ENCODE measurements around the gene LIN7C.

DNA sequence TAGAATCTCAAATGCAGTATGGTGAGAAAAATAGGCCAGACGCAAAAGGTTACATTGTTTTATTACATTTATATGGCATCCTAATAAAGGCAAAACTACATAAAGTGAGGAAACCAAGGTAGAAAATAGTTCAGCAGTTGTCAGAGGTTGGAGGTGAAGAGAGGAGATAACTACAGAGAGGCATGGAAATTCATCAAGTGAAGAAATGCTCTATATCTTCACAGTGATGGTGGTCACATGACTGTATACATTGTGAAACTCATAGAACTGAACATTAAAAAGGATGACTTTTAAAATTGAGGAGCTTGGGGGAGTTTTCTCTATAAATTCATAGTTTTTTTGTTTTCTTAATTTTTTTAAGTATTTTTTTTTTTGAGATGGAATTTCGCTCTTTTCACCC lies 48.4 kb downstream of the LIN7C start:
- TF ChIP-seq THAP12 (CRISPR knock-in tag; IDR thresholded peaks at IDR 0.05) (no peak), POLR2AphosphoS5 (IDR thresholded peaks at IDR 0.05; ENCODE audit: control insufficient read depth, insufficient read depth, low read depth, low read length) (no peak), TBL1XR1 (IDR thresholded peaks at IDR 0.05; ENCODE audit: low read length in 2 of 2) (no peak), BMI1 (IDR thresholded peaks at IDR 0.05; ENCODE audit: low read length) (no peak), POLR2A (conservative IDR thresholded peaks at IDR 0.05) (no peak), PHF8 (IDR thresholded peaks at IDR 0.05; ENCODE audit: borderline replicate concordance, low read length) (no peak), SMARCA4 (IDR thresholded peaks at IDR 0.05) (no peak), PTRF (tag; IDR thresholded peaks at IDR 0.05) (no peak)
- TF ChIP-seq, protein P1, sequence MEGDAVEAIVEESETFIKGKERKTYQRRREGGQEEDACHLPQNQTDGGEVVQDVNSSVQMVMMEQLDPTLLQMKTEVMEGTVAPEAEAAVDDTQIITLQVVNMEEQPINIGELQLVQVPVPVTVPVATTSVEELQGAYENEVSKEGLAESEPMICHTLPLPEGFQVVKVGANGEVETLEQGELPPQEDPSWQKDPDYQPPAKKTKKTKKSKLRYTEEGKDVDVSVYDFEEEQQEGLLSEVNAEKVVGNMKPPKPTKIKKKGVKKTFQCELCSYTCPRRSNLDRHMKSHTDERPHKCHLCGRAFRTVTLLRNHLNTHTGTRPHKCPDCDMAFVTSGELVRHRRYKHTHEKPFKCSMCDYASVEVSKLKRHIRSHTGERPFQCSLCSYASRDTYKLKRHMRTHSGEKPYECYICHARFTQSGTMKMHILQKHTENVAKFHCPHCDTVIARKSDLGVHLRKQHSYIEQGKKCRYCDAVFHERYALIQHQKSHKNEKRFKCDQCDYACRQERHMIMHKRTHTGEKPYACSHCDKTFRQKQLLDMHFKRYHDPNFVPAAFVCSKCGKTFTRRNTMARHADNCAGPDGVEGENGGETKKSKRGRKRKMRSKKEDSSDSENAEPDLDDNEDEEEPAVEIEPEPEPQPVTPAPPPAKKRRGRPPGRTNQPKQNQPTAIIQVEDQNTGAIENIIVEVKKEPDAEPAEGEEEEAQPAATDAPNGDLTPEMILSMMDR (IDR thresholded peaks at IDR 0.05 in 2 of 3, conservative IDR thresholded peaks at IDR 0.05 in 1 of 3; ENCODE audit: insufficient read depth in 2 of 3, low read depth in 1 of 3, low read length in 3 of 3): no peak
